ENCODE data around the gene RNF208. TPM values are rescaled to one million over a fixed set of nuclear protein-coding genes. Genes with fewer than 3 reads are reported as not detected.

The RNF208 gene
- total and polyA plus RNA-seq, 2 donors (not counting 3 experiments of a cell fraction or from before 2014, with no cell fraction given), result 1.3 to 4.8 TPM

DNA sequence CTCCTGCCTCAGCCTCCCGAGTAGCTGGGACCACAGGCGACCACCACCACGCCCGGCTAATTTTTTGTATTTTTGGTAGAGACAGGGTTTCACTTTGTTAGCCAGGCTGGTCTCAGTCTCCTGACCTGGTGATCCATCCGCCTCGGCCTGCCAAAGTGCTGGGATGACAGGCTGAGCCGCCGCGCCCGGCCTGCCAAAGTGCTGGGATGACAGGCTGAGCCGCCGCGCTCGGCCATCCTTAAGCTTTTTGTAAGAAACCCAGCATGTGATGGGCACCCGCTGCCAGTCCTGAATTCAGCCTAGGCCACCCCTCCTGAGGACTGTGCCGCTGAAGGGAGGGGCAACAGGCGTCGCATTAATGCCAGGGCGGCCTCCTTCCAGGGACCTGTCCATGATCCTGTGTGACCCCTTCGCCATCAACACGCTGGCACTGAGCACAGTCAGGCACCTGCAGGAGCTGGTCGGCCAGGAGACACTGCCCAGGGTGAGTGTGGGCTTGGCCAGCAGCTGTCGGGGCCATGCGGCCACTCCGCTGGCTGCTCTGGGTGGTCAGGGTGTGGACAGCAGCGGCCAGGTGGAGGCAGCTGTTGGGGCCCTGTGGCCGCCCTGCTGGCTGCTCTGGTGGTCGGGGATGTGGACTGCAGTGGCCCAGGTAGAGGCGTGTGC is 43.6 kb upstream of the RNF208 start:
- Histone ChIP-seq H3K27me3 (ENCODE audit: control insufficient read depth in 2 of 2, insufficient read depth in 2 of 2, low read length in 2 of 2) (no peaks in the 10 kb centered on the region), H3K4me3 (replicated peaks in 1 of 3; ENCODE audit: insufficient read depth in 1 of 3, low read depth in 1 of 3, low read length in 3 of 3) (no peak overlapping the region), H3K4me1 (ENCODE audit: control insufficient read depth, extremely low read depth, insufficient read depth, low read length) (peaks cover 22% of the 10 kb centered on the region), H4K20me1 (replicated peaks; ENCODE audit: control insufficient read depth, extremely low read depth, insufficient read depth, low read length) (no peaks in the 10 kb centered on the region), H3K36me3 (ENCODE audit: control insufficient read depth in 2 of 2, extremely low read depth in 1 of 2, insufficient read depth in 2 of 2, low read length in 2 of 2) (peaks cover 0 to 28% of the 10 kb centered on the region in 2 experiments), H2AFZ (ENCODE audit: low read depth, low read length) (no peak overlapping the region), H3K79me2 (ENCODE audit: control insufficient read depth, insufficient read depth, low read length) (no peaks in the 10 kb centered on the region), H3K9ac (replicated peaks; ENCODE audit: extremely low read depth, insufficient read depth, low read length) (no peak overlapping the region), H3K9me3 (replicated peaks; ENCODE audit: control insufficient read depth, insufficient read depth, low read length) (no peaks in the 10 kb centered on the region), H3K4me2 (ENCODE audit: insufficient read depth, low read length) (no peak overlapping the region), H3K27ac (ENCODE audit: insufficient read depth, low read depth, low read length) (no peak overlapping the region), H3K9me1 (replicated peaks; ENCODE audit: control insufficient read depth, extremely low read depth, insufficient read depth, low read length) (no peaks in the 10 kb centered on the region)
- no peak for FAIRE-seq
- ChIA-PET POLR2A (interaction anchor here (1.3 kb wide), 1 partner anchor 21 kb away, joined by 4 read pairs; no protein-coding TSS in a partner anchor), CTCF (interaction anchor here (1.1 to 1.5 kb wide), 2 partner anchors 11 to 29 kb away, joined by 3 to 6 read pairs; no protein-coding TSS in a partner anchor)
- intact Hi-C loops (cut with micrococcal nuclease), result no loop called here
- BruUV-seq (replicated peaks), result no TSS peak
- dilution Hi-C loops (cut with MboI; ENCODE audit: extremely low pct_ligation_motif_present, low sequenced_read_pairs), result no loop called here
- DNase-seq (ENCODE audit: low read depth, low spot score), result no peak
- TF ChIP-seq JUN (IDR thresholded peaks at IDR 0.05; ENCODE audit: borderline replicate concordance, insufficient read depth, insufficient read length, low read depth) (no peak), GATA2 (IDR thresholded peaks at IDR 0.05; ENCODE audit: insufficient read depth, insufficient read length, low read depth, low read length) (no peak), POLR2A (IDR thresholded peaks at IDR 0.05; ENCODE audit: low read depth, low read length) (no peak)

GRCh38 chr9:137264067-137264466 is 42.0 kb upstream of the RNF208 start:
- BruUV-seq (replicated peaks), result no TSS peak
- no peaks in the 10 kb centered on the region for H4K20me1 ChIP-seq (replicated peaks; ENCODE audit: control insufficient read depth, extremely low read depth, insufficient read depth, low read length)
- H3K9me3 ChIP-seq (replicated peaks; ENCODE audit: control insufficient read depth, insufficient read depth, low read length), result no peaks in the 10 kb centered on the region
- DNase-seq (ENCODE audit: low read depth, low spot score) (no peak), FAIRE-seq (no peak)
- CTCF ChIA-PET, result interaction anchor here (1.5 kb wide), 1 partner anchor 28 kb away, joined by 6 read pairs; no protein-coding TSS in a partner anchor
- H3K79me2 ChIP-seq (ENCODE audit: control insufficient read depth, insufficient read depth, low read length), result no peaks in the 10 kb centered on the region
- H3K4me2 ChIP-seq (ENCODE audit: insufficient read depth, low read length), result no peak overlapping the region
- H3K9me1 ChIP-seq (replicated peaks; ENCODE audit: control insufficient read depth, extremely low read depth, insufficient read depth, low read length), result no peaks in the 10 kb centered on the region
- intact Hi-C loops (cut with micrococcal nuclease), result no loop called here
- H3K4me3 ChIP-seq (replicated peaks in 1 of 3; ENCODE audit: insufficient read depth in 1 of 3, low read depth in 1 of 3, low read length in 3 of 3), result no peak overlapping the region
- TF ChIP-seq FOS (IDR thresholded peaks at IDR 0.05; ENCODE audit: borderline replicate concordance, insufficient read depth, low read length), result no peak
- TF ChIP-seq POLR2AphosphoS5 (IDR thresholded peaks at IDR 0.05; ENCODE audit: insufficient read depth, low read depth, low read length), result no peak
- no peak for TF ChIP-seq JUN (IDR thresholded peaks at IDR 0.05; ENCODE audit: borderline replicate concordance, insufficient read depth, insufficient read length, low read depth)
- TF ChIP-seq EZH2 (IDR thresholded peaks at IDR 0.05; ENCODE audit: borderline replicate concordance, low read depth, low read length, severe bottlenecking), result no peak
- no peak for TF ChIP-seq GATA2 (IDR thresholded peaks at IDR 0.05; ENCODE audit: insufficient read depth, insufficient read length, low read depth, low read length)
- no peaks in the 10 kb centered on the region for H3K27me3 ChIP-seq (ENCODE audit: control insufficient read depth in 2 of 2, insufficient read depth in 2 of 2, low read length in 2 of 2)
- peaks cover 14% of the 10 kb centered on the region for H3K4me1 ChIP-seq (ENCODE audit: control insufficient read depth, extremely low read depth, insufficient read depth, low read length)
- dilution Hi-C loops (cut with MboI; ENCODE audit: extremely low pct_ligation_motif_present, low sequenced_read_pairs), result no loop called here
- no peak overlapping the region for H3K9ac ChIP-seq (replicated peaks; ENCODE audit: extremely low read depth, insufficient read depth, low read length)
- no peak overlapping the region for H2AFZ ChIP-seq (ENCODE audit: low read depth, low read length)
- no peak overlapping the region for H3K27ac ChIP-seq (ENCODE audit: insufficient read depth, low read depth, low read length)
- POLR2A ChIA-PET, result no interaction called here
- H3K36me3 ChIP-seq (ENCODE audit: control insufficient read depth in 2 of 2, extremely low read depth in 1 of 2, insufficient read depth in 2 of 2, low read length in 2 of 2), result peaks cover 0 to 27% of the 10 kb centered on the region in 2 experiments

All from endothelial cell of umbilical vein (primary cell).